Keratinocyte (primary cell): ENCODE results near the gene DNAH10. TPM values are rescaled to one million over a fixed set of nuclear protein-coding genes. Genes with fewer than 3 reads are reported as not detected.

Experiments
- DNase-seq: peaks from one replicate; pipeline ENCODE4 v3.0.0-alpha.2; 2011; ENCODE audit warnings: low read depth, missing footprints, low spot score
- FAIRE-seq: peaks from 2 replicates; lab custom pipeline; 2011; peaks lifted over from hg19 to GRCh38; lab: Jason Lieb, UNC
- H2AFZ ChIP-seq: 2 replicates; pipeline ENCODE4 v1.6.0; 2012; ENCODE audit warnings: low read length, control low read depth, inconsistent platforms; ENCODE audit not compliant: control insufficient read depth
- H3K27ac ChIP-seq: 2 replicates; pipeline ENCODE4 v1.5.1; 2011; ENCODE audit warnings: low read length; ENCODE audit not compliant: control insufficient read depth, insufficient read depth
- H3K27me3 ChIP-seq: 3 replicates; pipeline ENCODE4 v1.6.0; 2011; ENCODE audit warnings: low read length; ENCODE audit not compliant: control insufficient read depth, insufficient read depth; ENCODE audit errors: extremely low read depth
- H3K36me3 ChIP-seq, 2 experiments: 2 replicates in 1 of 2; 3 replicates in 1 of 2; pipeline ENCODE4 v1.5.1; 2011; ENCODE audit warnings: low read length in 2 of 2, mild to moderate bottlenecking in 1 of 2; ENCODE audit not compliant: control insufficient read depth in 2 of 2, insufficient read depth in 2 of 2; ENCODE audit errors: extremely low read depth in 1 of 2
- H3K4me1 ChIP-seq: 3 replicates; pipeline ENCODE4 v1.5.1; 2011; ENCODE audit warnings: low read length; ENCODE audit not compliant: control insufficient read depth, insufficient read depth; ENCODE audit errors: extremely low read depth
- H3K4me2 ChIP-seq: 3 replicates; pipeline ENCODE4 v1.6.0; 2011; ENCODE audit warnings: low read depth, low read length; ENCODE audit not compliant: control insufficient read depth, insufficient read depth; ENCODE audit errors: extremely low read depth
- H3K4me3 ChIP-seq, 3 experiments: fragments of 200-600 bp in 1 of 3; sonication (generic) in 1 of 3; 2 replicates in 2 of 3; 3 replicates in 1 of 3; pipeline ENCODE4 v1.5.1; 2011 to 2016; ENCODE audit warnings: low read length in 3 of 3, mild to moderate bottlenecking in 3 of 3, control low read depth in 2 of 3, inconsistent platforms in 1 of 3, low read depth in 1 of 3, mixed read lengths in 1 of 3, mixed run types in 1 of 3, moderate library complexity in 1 of 3; ENCODE audit not compliant: control insufficient read depth in 2 of 3, insufficient read depth in 2 of 3; ENCODE audit errors: extremely low read depth in 1 of 3
- H3K79me2 ChIP-seq: 2 replicates; pipeline ENCODE4 v1.6.0; 2012; ENCODE audit warnings: low read length; ENCODE audit not compliant: control insufficient read depth, insufficient read depth
- H3K9ac ChIP-seq: 3 replicates; pipeline ENCODE4 v1.6.0; 2011; ENCODE audit warnings: low read length; ENCODE audit not compliant: control insufficient read depth, insufficient read depth; ENCODE audit errors: extremely low read depth
- H3K9me1 ChIP-seq: 3 replicates; pipeline ENCODE4 v1.6.0; 2011; ENCODE audit warnings: low read length; ENCODE audit not compliant: control insufficient read depth, insufficient read depth; ENCODE audit errors: extremely low read depth
- H3K9me3 ChIP-seq: 2 replicates; pipeline ENCODE4 v1.5.1; 2012; ENCODE audit warnings: low read depth, low read length; ENCODE audit not compliant: control insufficient read depth
- H4K20me1 ChIP-seq: 3 replicates; pipeline ENCODE4 v1.6.0; 2011; ENCODE audit warnings: low read length; ENCODE audit not compliant: control insufficient read depth, insufficient read depth; ENCODE audit errors: extremely low read depth
- CTCF ChIP-seq, 3 experiments: IDR thresholded peaks in 1 of 3; conservative IDR thresholded peaks in 1 of 3; optimal IDR thresholded peaks in 1 of 3; 2 replicates in 2 of 3; 3 replicates in 1 of 3; pipeline versions ENCODE3 to v1.5.1; 2011; ENCODE audit warnings: low read length in 3 of 3, mild to moderate bottlenecking in 3 of 3, moderate library complexity in 2 of 3, control low read depth in 1 of 3, inconsistent platforms in 1 of 3; ENCODE audit not compliant: insufficient read depth in 2 of 3; ENCODE audit errors: extremely low read depth in 1 of 3
- EZH2 ChIP-seq: IDR thresholded peaks from one replicate; pipeline ENCODE4 v1.6.1; 2012; ENCODE audit warnings: inconsistent platforms, mild to moderate bottlenecking, low read length, moderate library complexity
- dilution Hi-C: fragments of 300-500 bp; cut with MboI; formaldehyde crosslinking; loops from one replicate; pipeline ENCODE4 v1.7.0; 2020; ENCODE audit warnings: low sequenced_read_pairs; ENCODE audit not compliant: extremely low pct_ligation_motif_present
- polyA plus RNA-seq, 5 experiments: library from polyadenylated mRNA; depleted of rRNA in 3 of 5; stranded (reverse) in 3 of 5; stranded (forward) in 1 of 5; unstranded in 1 of 5; fragments of >200 nt; gene quantifications; 1 replicate in 1 of 5; 2 replicates in 3 of 5; 3 replicates in 1 of 5; pipeline versions ENCODE4 v1.2.1 to v1.2.3, GENCODE V29; 2011 to 2012; ENCODE audit warnings: missing spikeins in 2 of 5, low read depth in 1 of 5, low replicate concordance in 1 of 5

The DNAH10 gene
- polyA plus RNA-seq, 1 donor (not counting 4 experiments of a cell fraction or from before 2014, with no cell fraction given), result 0.08 TPM

- peaks cover 15% of the 10 kb centered on the region for H3K27me3 ChIP-seq
- H3K4me3 ChIP-seq, result no peak overlapping the region
- FAIRE-seq, result no peak
- H3K4me2 ChIP-seq, result no peak overlapping the region
- H3K27ac ChIP-seq, result no peak overlapping the region
- dilution Hi-C loops, result no loop called here
- no peaks in the 10 kb centered on the region for H3K9me3 ChIP-seq
- no peaks in the 10 kb centered on the region for H3K79me2 ChIP-seq
- no peak overlapping the region for H3K9ac ChIP-seq
- DNase-seq, result no peak
- H2AFZ ChIP-seq, result no peak overlapping the region
- no peaks in the 10 kb centered on the region for H4K20me1 ChIP-seq
- H3K36me3 ChIP-seq, result no peaks in the 10 kb centered on the region
- TF ChIP-seq EZH2, result no peak
- TF ChIP-seq CTCF (optimal IDR thresholded peaks at IDR 0.05 in 1 of 3, IDR thresholded peaks at IDR 0.05 in 1 of 3, conservative IDR thresholded peaks at IDR 0.05 in 1 of 3; ENCODE audit: extremely low read depth in 1 of 3, insufficient read depth in 2 of 3, low read length in 3 of 3), result no peak
- no peaks in the 10 kb centered on the region for H3K4me1 ChIP-seq
- no peaks in the 10 kb centered on the region for H3K9me1 ChIP-seq
These were observed 166.3 kb downstream of the DNAH10 start for GRCh38 chr12:123928274-123928865.

GRCh38 chr12:123928897-123929296, 166.8 kb downstream of the DNAH10 start:
- Histone ChIP-seq H3K4me2 (no peak overlapping the region), H3K27me3 (peaks cover 15% of the 10 kb centered on the region), H3K9me1 (no peaks in the 10 kb centered on the region), H3K27ac (no peak overlapping the region), H3K9ac (no peak overlapping the region), H3K4me3 (no peak overlapping the region), H3K9me3 (no peaks in the 10 kb centered on the region), H3K36me3 (no peaks in the 10 kb centered on the region), H2AFZ (no peak overlapping the region), H3K79me2 (no peaks in the 10 kb centered on the region), H4K20me1 (no peaks in the 10 kb centered on the region), H3K4me1 (no peaks in the 10 kb centered on the region)
- TF ChIP-seq CTCF (optimal IDR thresholded peaks at IDR 0.05 in 1 of 3, IDR thresholded peaks at IDR 0.05 in 1 of 3, conservative IDR thresholded peaks at IDR 0.05 in 1 of 3; ENCODE audit: extremely low read depth in 1 of 3, insufficient read depth in 2 of 3, low read length in 3 of 3) (no peak), EZH2 (no peak)
- dilution Hi-C loops, result no loop called here
- DNase-seq (no peak), FAIRE-seq (no peak)
